HPDE6-E6E7 (cell line): Measurements from ENCODE around the gene ZNF618.
"Not testable (repeated sequence)": the region's sequence is repeated elsewhere in the genome, so short reads cannot be mapped to it uniquely, and the experiment has no call there.

Experiments used
- DNase-seq: peaks from one replicate; pipeline ENCODE4 v3.0.0; 2011; ENCODE audit warnings: missing footprints; ENCODE audit errors: extremely low spot score

The ZNF618 gene

DNA sequence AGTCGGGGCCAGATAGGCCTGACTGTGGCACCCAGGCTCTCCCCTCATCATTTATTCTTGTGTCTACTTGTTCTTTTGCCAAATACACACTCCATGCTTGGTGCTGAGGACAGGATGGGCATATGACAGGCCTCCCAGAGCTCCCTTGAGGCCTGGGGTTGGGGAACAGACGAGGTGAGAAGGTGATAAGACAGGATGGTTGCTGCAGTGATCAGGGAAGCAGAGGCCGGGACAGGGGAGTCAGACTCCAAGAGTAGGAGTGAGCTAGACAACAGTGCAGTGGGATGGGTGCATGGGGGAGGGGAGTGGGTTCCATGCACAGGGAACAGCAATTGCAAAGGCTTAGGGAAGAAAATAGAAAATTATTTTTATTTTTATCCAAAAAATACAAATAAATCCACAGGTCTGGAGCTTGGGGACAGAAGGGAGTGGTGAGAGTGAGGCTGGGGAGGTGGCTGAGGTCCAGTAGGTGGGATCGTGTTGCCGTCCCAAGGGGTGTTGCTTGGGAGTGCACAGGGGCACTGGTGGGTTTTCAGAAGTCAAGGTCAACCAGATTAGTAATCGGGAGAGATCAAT is 205.4 kb downstream of the ZNF618 start:
- no peak for DNase-seq

GRCh38 chr9:114082017-114082762 is 206.1 kb downstream of the ZNF618 start:
- peak; percentile 82 for DNase-seq

DNA sequence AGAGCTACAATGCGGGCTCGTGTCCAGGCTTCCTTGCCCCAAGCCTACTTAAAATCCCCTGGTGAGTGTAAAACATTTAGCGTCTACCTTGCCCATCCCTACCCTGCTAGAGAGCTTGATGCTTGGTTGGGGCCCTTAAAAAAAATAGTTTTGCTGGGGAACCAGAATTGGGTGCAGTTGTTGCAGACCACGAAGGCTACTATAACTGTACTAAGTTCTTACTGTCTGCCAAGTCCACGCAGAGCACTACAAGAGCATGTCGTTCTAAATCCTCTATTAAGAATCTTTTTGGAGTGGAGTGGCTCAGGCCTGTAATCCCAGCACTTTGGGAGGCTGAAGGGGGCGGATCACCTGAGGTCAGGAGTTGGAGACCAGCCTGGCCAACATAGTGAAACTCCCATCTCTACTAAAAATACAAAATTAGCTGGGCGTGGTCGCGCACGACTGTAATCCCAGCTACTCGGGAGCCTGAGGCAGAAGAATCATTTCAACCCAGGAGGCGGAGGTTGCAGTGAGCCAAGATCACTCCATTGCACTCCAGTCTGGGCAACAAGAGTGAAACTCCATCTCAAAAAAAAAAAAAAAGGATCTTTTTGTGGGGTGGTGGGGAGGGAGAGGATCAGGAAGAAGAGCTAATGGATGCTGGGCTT is 206.8 kb downstream of the ZNF618 start:
- not testable (repeated sequence) for DNase-seq

DNA sequence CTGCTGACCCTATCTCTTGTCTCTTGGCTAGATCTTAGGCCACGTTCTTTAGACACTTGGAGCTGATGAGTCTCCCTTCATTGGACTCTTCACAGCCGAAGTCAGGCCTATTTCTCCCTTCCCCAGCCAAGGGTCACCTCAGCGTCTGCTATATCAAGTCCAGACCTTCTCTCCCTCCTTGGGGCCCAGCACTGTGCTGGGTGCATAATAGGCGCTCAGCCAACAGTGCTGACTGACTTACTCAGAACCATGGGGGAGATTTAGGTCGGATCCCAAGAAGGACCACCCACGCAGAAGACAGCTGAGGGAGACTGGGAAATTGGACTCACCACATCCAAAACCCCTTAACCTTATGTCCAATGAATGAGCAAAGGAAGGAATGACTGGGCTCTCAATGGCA is 207.6 kb downstream of the ZNF618 start:
- no peak for DNase-seq

DNA sequence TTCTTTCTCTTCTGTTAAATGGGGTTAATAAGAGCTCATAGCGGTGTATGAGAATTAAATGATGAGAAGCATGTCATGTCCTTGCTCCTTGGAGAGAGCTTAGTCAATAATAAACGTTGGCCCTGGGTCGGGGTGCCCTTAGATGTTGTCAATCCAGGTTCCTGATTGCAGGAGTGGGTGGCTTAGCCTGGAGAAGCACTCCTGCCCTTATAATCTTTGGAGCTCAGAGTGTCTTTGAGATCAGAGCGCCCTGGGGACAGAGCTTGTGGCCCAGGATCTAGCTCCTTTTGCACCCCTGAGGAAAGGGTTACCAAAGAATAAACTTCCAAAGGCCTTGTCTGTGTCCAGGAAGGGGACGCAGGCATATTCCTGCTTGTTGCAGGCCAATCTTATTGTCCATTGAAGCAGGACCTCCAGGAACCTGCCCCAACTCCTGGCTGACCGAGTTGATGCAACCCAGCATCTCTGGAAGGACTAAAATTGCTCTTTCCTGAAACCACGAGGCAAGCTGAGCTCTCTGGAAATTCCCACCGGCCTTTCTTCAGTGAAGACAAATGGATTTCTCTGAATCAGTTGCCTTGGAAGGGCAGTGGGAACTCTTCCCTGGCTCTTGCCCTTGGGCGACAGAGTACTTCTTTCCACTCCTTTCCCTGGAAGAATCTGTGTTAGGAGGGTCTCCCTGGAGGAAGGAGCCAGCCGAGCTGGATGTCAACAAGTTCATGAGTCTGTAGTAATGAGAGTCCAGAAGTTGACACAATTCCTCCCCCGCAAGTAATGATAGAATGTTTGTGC is 208.4 kb downstream of the ZNF618 start:
- DNase-seq = no peak

GRCh38 chr9:114085387-114085789 is 209.3 kb downstream of the ZNF618 start:
- no peak for DNase-seq

- DNase-seq = no peak
Observed at GRCh38 chr9:114086009-114086408, 209.9 kb downstream of the ZNF618 start.

DNA sequence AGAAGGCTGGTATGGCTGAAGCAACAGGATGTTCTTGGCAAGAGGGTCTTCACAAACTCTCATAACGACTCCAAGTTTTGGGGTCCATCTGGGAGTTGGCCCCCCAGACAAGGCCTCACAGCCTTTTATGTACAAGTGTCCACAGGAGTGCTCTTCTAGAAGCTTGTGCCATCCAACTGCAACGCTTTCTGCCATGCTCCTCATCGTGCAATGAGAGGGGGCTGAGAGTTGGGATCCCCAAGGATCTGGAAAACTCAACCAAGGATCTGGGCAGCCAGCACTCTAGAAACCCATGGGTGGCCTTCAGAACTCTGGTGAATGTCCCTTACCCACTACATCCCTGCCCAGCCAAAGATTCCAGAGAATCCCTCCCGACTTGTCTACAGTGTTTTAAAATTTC is 210.5 kb downstream of the ZNF618 start:
- DNase-seq = no peak

DNA sequence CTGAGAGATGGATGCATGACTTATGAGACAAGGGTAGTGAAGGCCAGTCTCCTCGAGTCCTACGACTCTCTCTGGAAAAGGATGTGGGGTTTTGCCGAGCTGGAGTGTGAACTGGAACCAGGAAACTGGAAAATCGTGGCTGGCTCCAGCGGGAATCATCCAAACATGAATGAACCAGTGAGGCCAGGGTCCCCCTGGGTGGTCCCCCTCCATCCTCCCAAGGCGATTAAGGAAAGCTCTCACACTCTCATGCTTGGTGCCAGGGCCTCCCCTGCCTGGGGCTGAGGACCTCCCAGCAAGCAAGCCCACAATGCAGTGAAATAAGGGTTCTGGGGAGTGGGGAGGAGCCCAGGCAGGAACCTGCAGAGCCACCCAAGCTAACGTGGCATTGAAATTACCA is 211.6 kb downstream of the ZNF618 start:
- DNase-seq = no peak

DNA sequence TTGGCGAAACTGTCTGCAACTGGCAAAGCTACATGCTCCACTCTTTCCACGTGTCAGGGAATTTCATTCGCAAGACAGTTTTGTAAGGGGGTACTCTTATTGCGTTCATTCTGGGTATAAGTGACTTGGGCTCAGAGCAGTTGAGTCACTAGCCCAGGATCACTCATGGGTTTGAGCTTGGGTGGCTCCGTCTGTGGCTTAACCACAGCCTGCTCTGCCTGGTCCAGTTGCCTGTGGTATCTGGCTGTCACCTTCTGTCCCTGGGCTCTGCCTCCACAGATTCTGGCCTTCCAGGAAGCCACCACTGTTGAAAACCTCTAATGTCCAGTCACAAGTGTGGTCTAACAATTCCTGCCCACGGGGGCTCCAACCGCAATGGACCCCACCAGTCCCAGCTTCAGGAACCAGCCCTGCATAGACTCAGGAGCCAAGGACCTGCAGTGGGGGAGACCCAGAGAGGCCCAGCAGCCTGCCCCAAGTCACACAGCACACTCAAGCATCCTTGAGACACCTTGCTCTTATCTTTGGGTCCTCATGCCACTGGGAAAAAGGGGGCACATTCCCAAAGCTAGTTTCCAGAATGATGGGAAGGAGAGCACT is 212.6 kb downstream of the ZNF618 start:
- no peak for DNase-seq

DNA sequence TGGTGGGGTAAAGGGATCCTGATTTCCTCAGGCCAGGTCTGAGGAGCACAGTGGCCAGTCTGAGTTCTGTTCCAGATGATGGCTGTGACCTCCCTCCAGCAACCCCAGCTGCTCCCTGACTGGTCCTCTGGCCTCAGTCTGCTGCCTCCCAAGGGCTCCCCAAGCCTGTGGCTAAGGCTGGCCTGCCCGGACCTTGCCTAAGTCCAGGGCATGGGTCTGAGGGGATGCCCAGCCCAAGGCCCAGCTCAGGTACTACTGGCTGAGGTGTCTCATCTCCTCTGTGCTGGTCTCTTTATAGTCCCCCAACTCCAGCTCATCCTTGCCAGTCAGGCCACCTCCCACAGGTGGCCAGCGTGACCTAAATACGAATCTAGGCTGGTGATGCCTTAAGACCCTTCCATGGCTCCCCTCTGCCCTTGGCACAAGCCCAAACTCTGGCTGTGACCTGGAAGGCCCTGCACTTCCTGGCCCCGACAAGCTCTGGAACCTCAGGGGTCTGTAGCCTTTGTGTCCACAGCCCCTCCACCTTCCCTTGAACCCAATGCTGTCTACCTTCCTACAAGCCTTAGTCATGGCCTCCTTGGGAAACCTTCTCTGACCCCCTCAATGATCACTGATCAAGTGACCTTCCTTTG is 213.2 kb downstream of the ZNF618 start:
- DNase-seq = no peak

DNA sequence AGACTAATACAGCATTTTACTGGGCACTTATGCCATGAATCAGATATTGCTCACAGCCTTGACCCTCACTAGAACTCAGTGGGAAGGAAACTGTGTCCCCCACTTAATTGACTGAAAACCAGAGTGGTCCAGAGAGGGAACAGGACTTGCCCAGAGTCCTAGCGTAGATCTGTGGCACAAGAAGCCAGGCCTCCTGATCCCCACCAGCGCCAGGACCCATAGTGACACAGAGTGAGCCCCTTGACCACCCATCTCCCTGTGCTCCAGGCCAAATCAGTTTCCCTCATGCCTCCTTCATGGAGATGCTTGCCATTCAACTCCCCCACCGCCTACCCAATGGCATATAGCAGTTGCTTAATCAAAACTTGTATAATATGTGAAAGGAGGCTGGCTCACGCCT is 214.7 kb downstream of the ZNF618 start:
- DNase-seq = no peak

DNA sequence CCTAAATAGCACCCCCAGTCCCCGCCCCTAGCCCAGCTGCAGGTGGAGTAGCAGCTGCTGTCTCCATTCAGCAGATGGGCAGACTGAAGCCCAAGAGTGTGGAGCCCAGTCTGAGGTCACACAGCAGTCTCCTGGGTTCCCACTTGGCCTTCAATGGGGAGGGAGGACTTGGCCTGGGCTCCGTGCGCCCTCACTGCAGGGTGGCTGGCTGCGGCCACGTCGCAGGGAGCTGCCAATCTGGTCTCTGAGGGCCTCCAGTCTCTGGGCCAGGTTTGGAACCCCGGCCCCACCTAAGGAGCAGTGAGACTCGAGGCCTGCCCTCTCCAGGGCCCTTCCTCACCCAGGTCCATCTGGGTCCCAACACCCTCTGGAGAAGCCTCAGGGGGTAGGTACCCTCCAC is 215.6 kb downstream of the ZNF618 start:
- no peak for DNase-seq

DNA sequence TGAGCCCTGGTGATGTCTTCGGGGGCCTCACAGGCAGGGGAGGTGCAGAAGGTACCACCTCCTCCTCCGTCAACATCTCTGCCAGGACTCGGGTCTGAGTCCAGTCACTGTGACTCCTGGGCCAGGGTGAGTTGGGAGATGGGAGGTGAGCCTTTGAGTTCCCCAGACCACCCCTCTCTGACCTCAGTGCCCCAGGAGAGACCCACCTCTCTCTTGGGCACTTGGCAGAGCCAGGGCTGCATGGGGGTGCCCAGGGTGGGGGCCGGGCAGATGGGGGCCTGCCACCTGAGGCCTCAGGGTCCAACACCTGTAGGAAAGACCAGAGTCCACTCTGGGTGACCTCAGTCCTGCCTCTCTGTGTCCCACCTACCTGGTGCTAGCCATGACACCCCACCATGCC is 216.2 kb downstream of the ZNF618 start:
- DNase-seq = no peak

DNA sequence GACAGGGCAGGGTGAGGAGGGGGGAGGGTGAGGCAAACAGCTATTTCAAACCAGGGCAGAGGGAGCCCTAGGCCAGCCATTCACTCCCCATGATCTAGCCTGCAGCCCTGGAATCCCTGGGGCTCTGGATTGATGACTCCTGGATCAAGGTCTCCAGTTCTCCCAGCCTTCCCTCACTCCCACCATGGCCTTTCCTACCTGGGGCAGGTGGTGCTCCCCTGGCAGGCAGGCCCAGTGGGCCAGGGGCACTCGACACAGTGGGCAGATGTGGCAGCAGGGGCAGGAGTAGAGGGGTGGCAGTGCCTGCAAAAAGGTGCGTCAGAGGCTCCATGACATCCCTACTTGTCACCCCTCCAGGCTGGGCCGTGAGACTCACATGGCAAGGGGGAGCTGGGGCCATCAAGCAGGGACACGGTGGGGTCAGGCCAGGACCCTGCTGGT is 216.9 kb downstream of the ZNF618 start:
- DNase-seq = no peak

- DNase-seq = no peak
Observed at GRCh38 chr9:114093761-114094505, 217.8 kb downstream of the ZNF618 start.

GRCh38 chr9:114094971-114095370 is 218.9 kb downstream of the ZNF618 start:
- no peak for DNase-seq

GRCh38 chr9:114096041-114096511 is 220.0 kb downstream of the ZNF618 start:
- no peak for DNase-seq

- DNase-seq = no peak
Observed at GRCh38 chr9:114096866-114097612, 220.9 kb downstream of the ZNF618 start.

- no peak for DNase-seq
Observed at GRCh38 chr9:114097613-114098020, 221.5 kb downstream of the ZNF618 start.
